ENCODE data around the gene MBD6. TPM values are rescaled to one million over a fixed set of nuclear protein-coding genes. Genes with fewer than 3 reads are reported as not detected.

Gene MBD6
- total and polyA plus RNA-seq, 2 of the 13 experiments (the other 11 are each of a cell fraction or from before 2014, with no cell fraction given), result 4.1 to 5.9 TPM

DNA sequence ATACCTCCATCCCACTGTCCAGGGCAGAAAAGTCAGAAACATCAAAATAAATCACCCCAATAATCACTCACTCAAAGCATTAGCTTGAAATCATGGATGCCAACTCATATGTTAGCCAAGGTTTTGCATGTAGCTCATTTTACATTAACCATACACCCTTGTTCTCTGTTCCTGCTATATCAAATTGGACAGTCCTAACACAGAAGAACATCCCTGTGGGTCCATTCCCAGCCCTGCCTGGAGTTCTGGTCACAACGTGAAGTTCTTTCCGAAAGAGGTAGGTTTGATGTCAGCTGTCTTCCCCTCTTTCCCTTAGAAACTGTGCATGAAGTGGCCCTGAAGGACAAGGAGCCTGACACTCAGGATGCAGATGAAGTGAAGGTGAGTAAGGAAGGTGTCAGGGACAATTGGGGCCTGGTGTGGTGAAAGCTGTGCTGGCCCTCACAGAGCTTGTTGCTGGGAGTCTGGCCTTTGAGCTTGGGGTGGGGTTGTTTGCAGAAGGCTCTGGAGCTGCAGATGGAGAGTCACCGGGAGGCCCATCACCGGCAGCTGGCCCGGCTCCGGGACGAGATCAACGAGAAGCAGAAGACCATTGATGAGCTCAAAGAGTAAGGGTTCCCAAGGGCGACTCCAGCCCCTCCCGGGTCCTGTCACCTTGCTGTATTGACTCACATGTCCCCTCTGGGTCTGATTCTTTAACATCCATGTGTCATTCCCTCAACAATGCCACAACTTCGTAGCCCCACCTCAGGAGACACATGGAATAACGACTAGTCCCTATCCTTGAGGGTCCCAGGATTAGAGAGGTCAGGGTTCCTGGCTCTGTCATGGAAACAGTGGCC, 53.4 kb downstream of the MBD6 start (continued):
- TF ChIP-seq, protein P1, sequence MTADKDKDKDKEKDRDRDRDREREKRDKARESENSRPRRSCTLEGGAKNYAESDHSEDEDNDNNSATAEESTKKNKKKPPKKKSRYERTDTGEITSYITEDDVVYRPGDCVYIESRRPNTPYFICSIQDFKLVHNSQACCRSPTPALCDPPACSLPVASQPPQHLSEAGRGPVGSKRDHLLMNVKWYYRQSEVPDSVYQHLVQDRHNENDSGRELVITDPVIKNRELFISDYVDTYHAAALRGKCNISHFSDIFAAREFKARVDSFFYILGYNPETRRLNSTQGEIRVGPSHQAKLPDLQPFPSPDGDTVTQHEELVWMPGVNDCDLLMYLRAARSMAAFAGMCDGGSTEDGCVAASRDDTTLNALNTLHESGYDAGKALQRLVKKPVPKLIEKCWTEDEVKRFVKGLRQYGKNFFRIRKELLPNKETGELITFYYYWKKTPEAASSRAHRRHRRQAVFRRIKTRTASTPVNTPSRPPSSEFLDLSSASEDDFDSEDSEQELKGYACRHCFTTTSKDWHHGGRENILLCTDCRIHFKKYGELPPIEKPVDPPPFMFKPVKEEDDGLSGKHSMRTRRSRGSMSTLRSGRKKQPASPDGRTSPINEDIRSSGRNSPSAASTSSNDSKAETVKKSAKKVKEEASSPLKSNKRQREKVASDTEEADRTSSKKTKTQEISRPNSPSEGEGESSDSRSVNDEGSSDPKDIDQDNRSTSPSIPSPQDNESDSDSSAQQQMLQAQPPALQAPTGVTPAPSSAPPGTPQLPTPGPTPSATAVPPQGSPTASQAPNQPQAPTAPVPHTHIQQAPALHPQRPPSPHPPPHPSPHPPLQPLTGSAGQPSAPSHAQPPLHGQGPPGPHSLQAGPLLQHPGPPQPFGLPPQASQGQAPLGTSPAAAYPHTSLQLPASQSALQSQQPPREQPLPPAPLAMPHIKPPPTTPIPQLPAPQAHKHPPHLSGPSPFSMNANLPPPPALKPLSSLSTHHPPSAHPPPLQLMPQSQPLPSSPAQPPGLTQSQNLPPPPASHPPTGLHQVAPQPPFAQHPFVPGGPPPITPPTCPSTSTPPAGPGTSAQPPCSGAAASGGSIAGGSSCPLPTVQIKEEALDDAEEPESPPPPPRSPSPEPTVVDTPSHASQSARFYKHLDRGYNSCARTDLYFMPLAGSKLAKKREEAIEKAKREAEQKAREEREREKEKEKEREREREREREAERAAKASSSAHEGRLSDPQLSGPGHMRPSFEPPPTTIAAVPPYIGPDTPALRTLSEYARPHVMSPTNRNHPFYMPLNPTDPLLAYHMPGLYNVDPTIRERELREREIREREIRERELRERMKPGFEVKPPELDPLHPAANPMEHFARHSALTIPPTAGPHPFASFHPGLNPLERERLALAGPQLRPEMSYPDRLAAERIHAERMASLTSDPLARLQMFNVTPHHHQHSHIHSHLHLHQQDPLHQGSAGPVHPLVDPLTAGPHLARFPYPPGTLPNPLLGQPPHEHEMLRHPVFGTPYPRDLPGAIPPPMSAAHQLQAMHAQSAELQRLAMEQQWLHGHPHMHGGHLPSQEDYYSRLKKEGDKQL (CRISPR knock-in tag; IDR thresholded peaks at IDR 0.05; ENCODE audit: low read depth), result 0 out of 2 replicates have a peak, but pooled peaks have one; percentile 51
- TF ChIP-seq PRMT3 (CRISPR knock-in tag; IDR thresholded peaks at IDR 0.05; ENCODE audit: borderline replicate concordance, low read depth) (peak; percentile 65; the same call in 1 of the 2 replicates), ZKSCAN8 (CRISPR knock-in tag; IDR thresholded peaks at IDR 0.05; ENCODE audit: borderline replicate concordance) (no peak), SOX6 (IDR thresholded peaks at IDR 0.05) (no peak), SOX6 (CRISPR knock-in tag; IDR thresholded peaks at IDR 0.05) (peak; percentile 77), ZNF251 (CRISPR knock-in tag; IDR thresholded peaks at IDR 0.05) (no peak), EHMT2 (IDR thresholded peaks at IDR 0.05; ENCODE audit: borderline replicate concordance, low read depth, low read length) (no peak), HHEX (CRISPR knock-in tag; IDR thresholded peaks at IDR 0.05) (no peak), MTA3 (CRISPR knock-in tag; IDR thresholded peaks at IDR 0.05) (no peak), FOXM1 (CRISPR knock-in tag; IDR thresholded peaks at IDR 0.05) (no peak), FOXK2 (IDR thresholded peaks at IDR 0.05) (peak; percentile 40; the same call in 1 of the 2 replicates), SMC3 (IDR thresholded peaks at IDR 0.05; ENCODE audit: low read length) (no peak), SSRP1 (CRISPR knock-in tag; IDR thresholded peaks at IDR 0.05) (no peak), ZNF749 (CRISPR knock-in tag; IDR thresholded peaks at IDR 0.05; ENCODE audit: borderline replicate concordance) (no peak), SMARCC2 (IDR thresholded peaks at IDR 0.05) (no peak), SOX5 (CRISPR knock-in tag; IDR thresholded peaks at IDR 0.05; ENCODE audit: borderline replicate concordance) (peak; percentile 60; the same call in 1 of the 2 replicates), ZFYVE20 (CRISPR knock-in tag; IDR thresholded peaks at IDR 0.05; ENCODE audit: borderline replicate concordance, low read depth) (no peak), NCOA1 (CRISPR knock-in tag; IDR thresholded peaks at IDR 0.05) (no peak; the same call in 1 of the 2 replicates), ZNF350 (CRISPR knock-in tag; IDR thresholded peaks at IDR 0.05; ENCODE audit: borderline replicate concordance, low read depth) (peak; percentile 64; the same call in 1 of the 2 replicates), ZNF205 (CRISPR knock-in tag; IDR thresholded peaks at IDR 0.05) (no peak)
- TF ChIP-seq, protein P2, sequence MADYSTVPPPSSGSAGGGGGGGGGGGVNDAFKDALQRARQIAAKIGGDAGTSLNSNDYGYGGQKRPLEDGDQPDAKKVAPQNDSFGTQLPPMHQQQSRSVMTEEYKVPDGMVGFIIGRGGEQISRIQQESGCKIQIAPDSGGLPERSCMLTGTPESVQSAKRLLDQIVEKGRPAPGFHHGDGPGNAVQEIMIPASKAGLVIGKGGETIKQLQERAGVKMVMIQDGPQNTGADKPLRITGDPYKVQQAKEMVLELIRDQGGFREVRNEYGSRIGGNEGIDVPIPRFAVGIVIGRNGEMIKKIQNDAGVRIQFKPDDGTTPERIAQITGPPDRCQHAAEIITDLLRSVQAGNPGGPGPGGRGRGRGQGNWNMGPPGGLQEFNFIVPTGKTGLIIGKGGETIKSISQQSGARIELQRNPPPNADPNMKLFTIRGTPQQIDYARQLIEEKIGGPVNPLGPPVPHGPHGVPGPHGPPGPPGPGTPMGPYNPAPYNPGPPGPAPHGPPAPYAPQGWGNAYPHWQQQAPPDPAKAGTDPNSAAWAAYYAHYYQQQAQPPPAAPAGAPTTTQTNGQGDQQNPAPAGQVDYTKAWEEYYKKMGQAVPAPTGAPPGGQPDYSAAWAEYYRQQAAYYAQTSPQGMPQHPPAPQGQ (CRISPR knock-in tag; IDR thresholded peaks at IDR 0.05; ENCODE audit: borderline replicate concordance), result no peak
- TF ChIP-seq, protein P3, sequence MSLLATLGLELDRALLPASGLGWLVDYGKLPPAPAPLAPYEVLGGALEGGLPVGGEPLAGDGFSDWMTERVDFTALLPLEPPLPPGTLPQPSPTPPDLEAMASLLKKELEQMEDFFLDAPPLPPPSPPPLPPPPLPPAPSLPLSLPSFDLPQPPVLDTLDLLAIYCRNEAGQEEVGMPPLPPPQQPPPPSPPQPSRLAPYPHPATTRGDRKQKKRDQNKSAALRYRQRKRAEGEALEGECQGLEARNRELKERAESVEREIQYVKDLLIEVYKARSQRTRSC (CRISPR knock-in tag; IDR thresholded peaks at IDR 0.05; ENCODE audit: low read depth), result no peak

Data from HepG2 (cell line).